CD14-positive monocyte (primary cell): ENCODE results near the gene ZFHX3. TPM values are rescaled to one million over a fixed set of nuclear protein-coding genes. Genes with fewer than 3 reads are reported as not detected.

Source experiments
- DNase-seq, 3 donors: peaks; one replicate each; pipeline ENCODE4 v3.0.0-alpha.2; 2011 to 2022
- H2AFZ ChIP-seq: 2 replicates; pipeline ENCODE4 v1.6.0; 2012; ENCODE audit warnings: mild to moderate bottlenecking, low read depth, low read length, inconsistent platforms; ENCODE audit not compliant: insufficient read depth, poor library complexity, severe bottlenecking
- H3K27ac ChIP-seq, 2 donors: 1 replicate in 1 of 2; 2 replicates in 1 of 2; pipeline ENCODE4 v1.5.1; 2012 to 2013; ENCODE audit warnings: low read length in 2 of 2, control low read depth in 1 of 2, inconsistent platforms in 1 of 2, low read depth in 1 of 2, mild to moderate bottlenecking in 1 of 2
- H3K27me3 ChIP-seq, 2 donors: one replicate each; pipeline versions ENCODE4 v1.6.0 to v1.6.1; 2011 to 2013; ENCODE audit warnings: low read length in 2 of 2; ENCODE audit not compliant: control insufficient read depth in 2 of 2, insufficient read depth in 2 of 2
- H3K36me3 ChIP-seq, 2 donors: replicated peaks in 1 of 2; 1 replicate in 1 of 2; 2 replicates in 1 of 2; pipeline versions ENCODE4 v1.5.1 to v1.6.1; 2012 to 2013; ENCODE audit warnings: low read length in 2 of 2, control low read depth in 1 of 2, inconsistent platforms in 1 of 2, mild to moderate bottlenecking in 1 of 2; ENCODE audit not compliant: insufficient read depth in 2 of 2, control insufficient read depth in 1 of 2
- H3K4me1 ChIP-seq, 2 donors: 1 replicate in 1 of 2; 2 replicates in 1 of 2; pipeline versions ENCODE4 v1.5.1 to v1.6.1; 2012 to 2013; ENCODE audit warnings: low read length in 2 of 2, control low read depth in 1 of 2, inconsistent platforms in 1 of 2, mild to moderate bottlenecking in 1 of 2, moderate library complexity in 1 of 2; ENCODE audit not compliant: insufficient read depth in 2 of 2, control insufficient read depth in 1 of 2
- H3K4me2 ChIP-seq: replicated peaks from 2 replicates; pipeline ENCODE3; 2012; ENCODE audit warnings: low read length, moderate library complexity, mild to moderate bottlenecking; ENCODE audit not compliant: poor library complexity, severe bottlenecking; ENCODE audit errors: extremely low read depth
- H3K4me3 ChIP-seq, 3 experiments: fragments of 200-600 bp in 1 of 3; sonication (generic) in 1 of 3; replicated peaks in 1 of 3; 1 replicate in 2 of 3; 2 replicates in 1 of 3; pipeline ENCODE4 v1.5.1; 2011 to 2013; ENCODE audit warnings: low read length in 3 of 3, mild to moderate bottlenecking in 3 of 3, control low read depth in 2 of 3, low read depth in 2 of 3, inconsistent platforms in 1 of 3, moderate library complexity in 1 of 3
- H3K79me2 ChIP-seq: 2 replicates; pipeline ENCODE4 v1.6.0; 2012; ENCODE audit warnings: mild to moderate bottlenecking, control low read depth, inconsistent platforms, low read length, moderate library complexity; ENCODE audit not compliant: insufficient read depth
- H3K9ac ChIP-seq: 2 replicates; pipeline ENCODE4 v1.6.0; 2017; ENCODE audit warnings: low read length, mild to moderate bottlenecking; ENCODE audit not compliant: insufficient read depth, poor library complexity, severe bottlenecking
- H3K9me3 ChIP-seq, 2 donors: replicated peaks in 1 of 2; 1 replicate in 1 of 2; 2 replicates in 1 of 2; pipeline versions ENCODE4 v1.5.1 to v1.6.1; 2012 to 2013; ENCODE audit warnings: low read length in 2 of 2, control low read depth in 1 of 2; ENCODE audit not compliant: control insufficient read depth in 1 of 2, insufficient read depth in 1 of 2
- H4K20me1 ChIP-seq: 2 replicates; pipeline ENCODE4 v1.6.0; 2012; ENCODE audit warnings: mild to moderate bottlenecking, low read length, control low read depth, moderate library complexity; ENCODE audit not compliant: insufficient read depth
- H3K27ac Mint-ChIP-seq, 7 donors: one replicate each; pipeline ENCODE4 v1.8.0; 2020; ENCODE audit warnings: mild to moderate bottlenecking in 7 of 7, mixed read lengths in 7 of 7, moderate library complexity in 6 of 7, inconsistent platforms in 2 of 7
- H3K27me3 Mint-ChIP-seq, 3 donors: one replicate each; pipeline ENCODE4 v1.8.0; 2021 to 2022; ENCODE audit warnings: low read depth in 3 of 3, mild to moderate bottlenecking in 3 of 3, mixed read lengths in 3 of 3, moderate library complexity in 3 of 3, inconsistent platforms in 1 of 3
- H3K36me3 Mint-ChIP-seq, 2 donors: one replicate each; pipeline ENCODE4 v1.8.0; 2020; ENCODE audit warnings: mixed read lengths in 2 of 2, inconsistent platforms in 1 of 2, mild to moderate bottlenecking in 1 of 2
- H3K4me1 Mint-ChIP-seq: one replicate; pipeline ENCODE4 v1.8.0; 2020; ENCODE audit warnings: mild to moderate bottlenecking, mixed read lengths
- H3K4me3 Mint-ChIP-seq, 2 donors: one replicate each; pipeline ENCODE4 v1.8.0; 2020; ENCODE audit warnings: mild to moderate bottlenecking in 2 of 2, mixed read lengths in 2 of 2, moderate library complexity in 1 of 2
- H3K9me3 Mint-ChIP-seq, 7 donors: one replicate each; pipeline ENCODE4 v1.8.0; 2020 to 2022; ENCODE audit warnings: mixed read lengths in 7 of 7, mild to moderate bottlenecking in 6 of 7, moderate library complexity in 6 of 7, inconsistent platforms in 2 of 7
- WGBS: methylation state at CpG from one replicate; pipeline ENCODE4 v1.1.5; 2013; ENCODE audit warnings: missing lambda C conversion rate; ENCODE audit not compliant: insufficient coverage; 5-methylcytosine and 5-hydroxymethylcytosine counted together
- intact Hi-C, 2 donors: fragments of 100-400 bp; cut with micrococcal nuclease; formaldehyde crosslinking; loops; one replicate each; pipeline versions ENCODE4 v1.15.0 to v1.15.1; 2023
- polyA plus RNA-seq, 3 donors: library from polyadenylated mRNA; depleted of rRNA in 1 of 3; unstranded in 2 of 3; stranded (reverse) in 1 of 3; fragments of 300-500 nt in 2 of 3; fragments of >200 nt in 1 of 3; fragmentation: Illumina TruSeq in 2 of 3; gene quantifications; 1 replicate in 2 of 3; 2 replicates in 1 of 3; pipeline ENCODE4 v1.2.3, GENCODE V29; 2012 to 2021
- TF ChIP-seq, protein P1 (sequence below): fragments of 200-600 bp; IDR thresholded peaks from one replicate; pipeline ENCODE4 v1.8.0; 2022; ENCODE audit warnings: antibody characterized with exemption, mild to moderate bottlenecking

ZFHX3 gene
- polyA plus RNA-seq, 3 donors = 0.42 to 4.2 (median 0.43) TPM

GRCh38 chr16:72891291-72892227 is 156.4 kb downstream of the ZFHX3 start:
- Histone ChIP-seq H3K9me3 (peaks cover 15 to 18% of the 10 kb centered on the region in 2 donors), H3K4me1 (no peaks in the 10 kb centered on the region), H3K4me2 (no peak overlapping the region), H2AFZ (no peak overlapping the region), H3K27me3 (no peaks in the 10 kb centered on the region), H3K27ac (no peak overlapping the region), H3K36me3 (peaks cover 26 to 42% of the 10 kb centered on the region in 2 donors), H3K79me2 (no peaks in the 10 kb centered on the region), H4K20me1 (no peaks in the 10 kb centered on the region), H3K4me3 (no peak overlapping the region), H3K9ac (no peak overlapping the region)
- peaks cover 2% of the 10 kb centered on the region for H3K4me1 Mint-ChIP-seq
- TF ChIP-seq, protein P1, sequence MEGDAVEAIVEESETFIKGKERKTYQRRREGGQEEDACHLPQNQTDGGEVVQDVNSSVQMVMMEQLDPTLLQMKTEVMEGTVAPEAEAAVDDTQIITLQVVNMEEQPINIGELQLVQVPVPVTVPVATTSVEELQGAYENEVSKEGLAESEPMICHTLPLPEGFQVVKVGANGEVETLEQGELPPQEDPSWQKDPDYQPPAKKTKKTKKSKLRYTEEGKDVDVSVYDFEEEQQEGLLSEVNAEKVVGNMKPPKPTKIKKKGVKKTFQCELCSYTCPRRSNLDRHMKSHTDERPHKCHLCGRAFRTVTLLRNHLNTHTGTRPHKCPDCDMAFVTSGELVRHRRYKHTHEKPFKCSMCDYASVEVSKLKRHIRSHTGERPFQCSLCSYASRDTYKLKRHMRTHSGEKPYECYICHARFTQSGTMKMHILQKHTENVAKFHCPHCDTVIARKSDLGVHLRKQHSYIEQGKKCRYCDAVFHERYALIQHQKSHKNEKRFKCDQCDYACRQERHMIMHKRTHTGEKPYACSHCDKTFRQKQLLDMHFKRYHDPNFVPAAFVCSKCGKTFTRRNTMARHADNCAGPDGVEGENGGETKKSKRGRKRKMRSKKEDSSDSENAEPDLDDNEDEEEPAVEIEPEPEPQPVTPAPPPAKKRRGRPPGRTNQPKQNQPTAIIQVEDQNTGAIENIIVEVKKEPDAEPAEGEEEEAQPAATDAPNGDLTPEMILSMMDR = no peak
- H3K36me3 Mint-ChIP-seq = peaks cover 46 to 48% of the 10 kb centered on the region in 2 donors
- H3K9me3 Mint-ChIP-seq = peaks cover 12 to 25% (median 16%) of the 10 kb centered on the region in 7 donors
- H3K27ac Mint-ChIP-seq = peak overlapping the region in 4 of 7 donors; percentile 23 to 81 (median 48)
- H3K4me3 Mint-ChIP-seq = no peak overlapping the region
- no peak for DNase-seq
- 92% methylated on average over 6 of the region's 9 CpGs for WGBS
- intact Hi-C loops = no loop called here
- H3K27me3 Mint-ChIP-seq = peaks cover 0 to 2% (median 2%) of the 10 kb centered on the region in 3 donors

DNA sequence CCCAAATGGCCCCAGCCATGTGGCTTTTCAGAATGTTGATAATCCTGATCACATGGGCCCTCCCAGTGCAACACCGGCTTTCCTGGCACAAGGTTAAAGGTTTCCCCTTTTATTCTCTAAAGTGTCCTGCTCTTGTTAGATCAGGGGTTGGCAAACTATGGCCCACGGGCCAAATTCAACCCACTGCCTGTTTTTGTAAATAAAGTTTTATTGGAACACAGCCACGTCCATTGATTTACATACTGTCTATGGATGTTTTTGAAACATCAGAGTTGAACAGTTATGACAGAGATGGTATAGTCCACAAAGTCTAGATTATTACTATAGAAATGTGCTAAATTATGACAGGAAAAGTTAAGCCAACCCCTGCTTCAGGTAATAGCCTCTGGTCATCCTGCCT is 157.3 kb downstream of the ZFHX3 start:
- H3K27ac Mint-ChIP-seq = peak overlapping the region in 3 of 7 donors; percentile 23 to 43 (median 26)
- peaks cover 54 to 58% of the 10 kb centered on the region in 2 donors for H3K36me3 Mint-ChIP-seq
- no peak overlapping the region for H3K4me3 ChIP-seq
- H3K9me3 Mint-ChIP-seq = peaks cover 12 to 25% (median 16%) of the 10 kb centered on the region in 7 donors
- peaks cover 2% of the 10 kb centered on the region for H3K4me1 Mint-ChIP-seq
- no peaks in the 10 kb centered on the region for H3K27me3 ChIP-seq
- no peak for DNase-seq
- no peak overlapping the region for H3K4me2 ChIP-seq
- intact Hi-C loops = no loop called here
- peaks cover 15 to 18% of the 10 kb centered on the region in 2 donors for H3K9me3 ChIP-seq
- no peaks in the 10 kb centered on the region for H3K4me1 ChIP-seq
- H3K79me2 ChIP-seq = no peaks in the 10 kb centered on the region
- no peak overlapping the region for H3K9ac ChIP-seq
- no peak overlapping the region for H2AFZ ChIP-seq
- H3K4me3 Mint-ChIP-seq = no peak overlapping the region
- peaks cover 26 to 52% of the 10 kb centered on the region in 2 donors for H3K36me3 ChIP-seq
- H4K20me1 ChIP-seq = no peaks in the 10 kb centered on the region
- WGBS = 100% methylated on average over 1 of the region's 3 CpGs
- no peak overlapping the region for H3K27ac ChIP-seq
- TF ChIP-seq, protein P1 = no peak
- peaks cover 0 to 2% (median 2%) of the 10 kb centered on the region in 3 donors for H3K27me3 Mint-ChIP-seq
